GM12878 (cell line): Measurements from ENCODE around the gene SARS2. TPM values are rescaled to one million over a fixed set of nuclear protein-coding genes. Genes with fewer than 3 reads are reported as not detected.

ENCODE experiments used
- CHD1 ChIP-seq: IDR thresholded peaks from 2 replicates; pipeline ENCODE4 v1.6.1; 2012; ENCODE audit warnings: low read depth, low read length, improper control_type of control experiment
- EED ChIP-seq: sonication (generic); IDR thresholded peaks from 2 replicates; pipeline ENCODE4 v1.6.1; 2016; ENCODE audit warnings: antibody characterized with exemption, low read depth
- EP300 ChIP-seq, 2 experiments: fragments of 150-350 bp in 1 of 2; IDR thresholded peaks; 2 replicates each; pipeline ENCODE4 v1.6.1; 2011 to 2012; ENCODE audit warnings: low read depth in 2 of 2, low read length in 2 of 2, borderline replicate concordance in 1 of 2, improper control_type of control experiment in 1 of 2, inconsistent platforms in 1 of 2; ENCODE audit not compliant: control insufficient read depth in 1 of 2
- GATAD2B ChIP-seq: fragments of 450-650 bp; conservative IDR thresholded peaks from 2 replicates; pipeline ENCODE4 v1.6.1; 2017; ENCODE audit warnings: low read depth, mild to moderate bottlenecking, moderate library complexity
- polyA plus RNA-seq, 11 experiments: library from polyadenylated mRNA; depleted of rRNA in 4 of 11; unstranded in 6 of 11; stranded (reverse) in 5 of 11; fragments of >200 nt; fragmentation: Nextera tagmentation in 4 of 11; fragmentation: Illumina TruSeq in 1 of 11; extraction: Ambion mirVana in 4 of 11; extraction: Trizol in 1 of 11; gene quantifications; 1 replicate in 1 of 11; 2 replicates in 10 of 11; pipeline versions ENCODE4 v1.2.1 to v1.2.3, GENCODE V29; 2011 to 2016; ENCODE audit warnings: inconsistent platforms in 2 of 11, missing spikeins in 2 of 11, low read depth in 1 of 11
- total RNA-seq, 4 experiments: library from RNA; depleted of rRNA in 3 of 4; stranded (reverse); fragments of >200 nt in 3 of 4; fragmentation: Illumina TruSeq in 1 of 4; extraction: Trizol in 1 of 4; gene quantifications; 2 replicates each; pipeline versions ENCODE4 v1.2.1 to v1.2.3, GENCODE V29; 2013 to 2021
- TF ChIP-seq, protein P1 (sequence below): fragments of 450-650 bp; conservative IDR thresholded peaks from 2 replicates; pipeline ENCODE4 v1.6.1; 2017; ENCODE audit warnings: mild to moderate bottlenecking, moderate library complexity
- TF ChIP-seq, protein P2 (sequence below): IDR thresholded peaks from 2 replicates; pipeline ENCODE4 v1.6.1; 2011; ENCODE audit warnings: mild to moderate bottlenecking, low read depth, low read length, moderate library complexity; ENCODE audit not compliant: insufficient replicate concordance

The SARS2 gene
- total and polyA plus RNA-seq, 10 of the 15 experiments (the other 5 are each of a cell fraction or from before 2014, with no cell fraction given): 2.6 to 50.3 (median 27.5) TPM

DNA sequence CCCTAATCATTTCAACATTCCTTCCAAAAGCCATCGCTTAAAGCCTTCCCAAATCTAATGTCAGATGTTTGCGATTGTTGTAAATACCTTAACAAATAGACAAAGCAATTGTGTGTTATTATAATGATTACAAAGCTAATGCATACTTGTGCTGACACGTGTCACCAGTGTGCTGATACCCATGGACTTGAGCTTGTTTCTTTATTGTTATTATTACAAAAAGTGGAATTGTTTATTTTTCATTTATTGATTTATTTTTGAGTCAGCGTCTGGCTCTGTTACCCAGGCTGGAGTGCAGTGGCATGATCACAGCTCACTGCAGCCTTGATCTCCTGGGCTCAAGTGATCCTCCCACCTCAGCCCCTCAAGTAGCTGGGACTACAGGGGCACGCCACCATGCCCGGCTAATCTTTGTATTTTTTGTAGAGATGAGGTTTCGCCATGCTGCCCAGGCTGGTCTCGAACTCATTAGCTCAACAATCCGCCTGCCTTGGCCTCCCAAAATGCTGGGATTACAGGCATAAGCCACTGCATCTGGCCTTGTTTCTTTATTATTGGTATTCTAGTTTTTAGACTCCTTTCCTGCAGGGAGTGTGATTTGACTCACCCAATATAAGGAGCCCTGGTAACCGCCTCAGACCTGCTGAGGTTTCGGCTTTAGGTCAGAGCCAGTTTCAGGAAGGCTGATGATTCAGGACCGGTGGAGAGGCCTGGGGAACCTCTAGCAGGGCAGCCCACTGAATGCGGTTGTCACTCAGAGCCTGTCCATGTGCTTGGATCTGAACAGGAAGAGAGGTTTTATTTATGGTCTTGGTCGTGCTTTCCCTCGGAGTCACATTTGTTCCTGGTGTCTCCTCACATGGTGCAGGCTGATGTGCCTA, 47.1 kb upstream of the SARS2 start (continued):
- TF ChIP-seq EED (peak; percentile 99), GATAD2B (peak; percentile 59; the same call in 1 of the 2 replicates), CHD1 (no peak), EP300 (IDR thresholded peaks at IDR 0.05; ENCODE audit: borderline replicate concordance in 1 of 2, control insufficient read depth in 1 of 2, low read depth in 2 of 2, low read length in 2 of 2) (peak; percentile 35 to 40; a peak in 1 of 4 replicates)
- TF ChIP-seq, protein P1, sequence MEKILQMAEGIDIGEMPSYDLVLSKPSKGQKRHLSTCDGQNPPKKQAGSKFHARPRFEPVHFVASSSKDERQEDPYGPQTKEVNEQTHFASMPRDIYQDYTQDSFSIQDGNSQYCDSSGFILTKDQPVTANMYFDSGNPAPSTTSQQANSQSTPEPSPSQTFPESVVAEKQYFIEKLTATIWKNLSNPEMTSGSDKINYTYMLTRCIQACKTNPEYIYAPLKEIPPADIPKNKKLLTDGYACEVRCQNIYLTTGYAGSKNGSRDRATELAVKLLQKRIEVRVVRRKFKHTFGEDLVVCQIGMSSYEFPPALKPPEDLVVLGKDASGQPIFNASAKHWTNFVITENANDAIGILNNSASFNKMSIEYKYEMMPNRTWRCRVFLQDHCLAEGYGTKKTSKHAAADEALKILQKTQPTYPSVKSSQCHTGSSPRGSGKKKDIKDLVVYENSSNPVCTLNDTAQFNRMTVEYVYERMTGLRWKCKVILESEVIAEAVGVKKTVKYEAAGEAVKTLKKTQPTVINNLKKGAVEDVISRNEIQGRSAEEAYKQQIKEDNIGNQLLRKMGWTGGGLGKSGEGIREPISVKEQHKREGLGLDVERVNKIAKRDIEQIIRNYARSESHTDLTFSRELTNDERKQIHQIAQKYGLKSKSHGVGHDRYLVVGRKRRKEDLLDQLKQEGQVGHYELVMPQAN: peak; percentile 68
- TF ChIP-seq, protein P2, sequence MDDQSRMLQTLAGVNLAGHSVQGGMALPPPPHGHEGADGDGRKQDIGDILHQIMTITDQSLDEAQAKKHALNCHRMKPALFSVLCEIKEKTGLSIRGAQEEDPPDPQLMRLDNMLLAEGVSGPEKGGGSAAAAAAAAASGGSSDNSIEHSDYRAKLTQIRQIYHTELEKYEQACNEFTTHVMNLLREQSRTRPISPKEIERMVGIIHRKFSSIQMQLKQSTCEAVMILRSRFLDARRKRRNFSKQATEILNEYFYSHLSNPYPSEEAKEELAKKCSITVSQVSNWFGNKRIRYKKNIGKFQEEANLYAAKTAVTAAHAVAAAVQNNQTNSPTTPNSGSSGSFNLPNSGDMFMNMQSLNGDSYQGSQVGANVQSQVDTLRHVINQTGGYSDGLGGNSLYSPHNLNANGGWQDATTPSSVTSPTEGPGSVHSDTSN: peak; percentile 81
